T-helper 1 cell treated with Interleukin-12 subunit alpha and Interleukin-12 subunit beta and Interleukin-4 antibody, amounts not matched to agents 30 ng/mL and 1 ng/mL, for 36 hours (primary cell): ENCODE data around the gene EDA. TPM values are rescaled to one million over a fixed set of nuclear protein-coding genes. Genes with fewer than 3 reads are reported as not detected.

Source experiments
- intact Hi-C: fragments of 100-400 bp; cut with micrococcal nuclease; formaldehyde crosslinking; loops from one replicate; pipeline ENCODE4 v1.15.1; 2024
- total RNA-seq: library from RNA; stranded (reverse); gene quantifications from 2 replicates; pipeline ENCODE4 v1.2.3, GENCODE V29; 2022

EDA gene
- total RNA-seq, 1 donor from 2014 or later: 2.6 TPM

DNA sequence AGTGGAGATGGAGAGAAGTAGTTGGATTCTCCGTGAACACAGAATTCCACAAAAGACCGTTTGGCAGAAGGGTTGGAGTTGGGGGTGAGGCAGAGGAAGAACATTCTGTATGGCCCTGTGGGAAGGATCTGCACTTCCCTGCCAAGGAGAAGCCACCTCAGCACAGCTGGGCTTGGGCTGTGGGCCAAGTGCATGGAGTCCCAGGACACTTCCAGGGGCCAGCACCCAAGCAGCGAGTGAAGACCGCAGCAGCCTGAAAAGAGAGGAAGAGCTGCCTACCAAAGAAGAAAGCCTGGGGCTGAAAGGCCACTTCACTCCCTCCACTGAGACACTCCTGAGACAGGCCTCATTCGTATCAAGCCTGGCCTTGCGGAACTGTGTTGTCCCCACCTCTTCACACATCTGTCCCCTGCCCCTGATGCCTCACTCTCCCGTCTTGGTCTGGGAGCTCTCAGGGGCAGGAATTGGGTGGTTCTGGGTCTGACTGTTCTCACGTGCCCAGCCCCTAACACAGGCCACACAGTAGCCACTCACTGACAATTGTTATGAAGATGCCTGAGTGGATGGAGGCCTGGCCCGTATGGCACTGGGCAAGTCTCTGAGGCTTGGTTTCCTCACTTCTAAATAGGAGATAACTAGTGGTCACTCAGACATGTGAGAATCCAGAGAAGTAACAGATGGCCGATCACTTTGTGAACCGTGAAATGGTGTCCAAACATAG, 437.1 kb downstream of the EDA start:
- intact Hi-C loops: no loop called here

DNA sequence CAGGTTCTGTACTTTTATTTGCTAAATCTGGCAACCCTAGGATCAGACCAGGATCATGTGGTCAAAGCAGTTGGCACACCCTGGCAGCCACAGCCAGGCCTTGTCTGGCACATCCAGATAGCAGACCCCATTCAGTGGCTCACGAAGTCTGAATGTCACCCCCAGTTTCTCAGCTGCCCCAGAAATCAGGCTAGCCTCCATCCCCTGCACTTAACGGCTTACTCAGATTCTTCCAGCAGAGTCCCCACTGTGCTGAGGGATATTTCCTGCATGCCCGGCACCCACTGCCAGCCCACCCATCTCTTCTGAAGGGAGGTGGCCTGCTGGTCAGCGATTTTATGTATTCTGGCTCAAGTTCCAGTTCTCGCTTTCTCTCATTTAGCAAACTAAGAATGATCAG, 438.5 kb downstream of the EDA start:
- intact Hi-C loops: no loop called here

DNA sequence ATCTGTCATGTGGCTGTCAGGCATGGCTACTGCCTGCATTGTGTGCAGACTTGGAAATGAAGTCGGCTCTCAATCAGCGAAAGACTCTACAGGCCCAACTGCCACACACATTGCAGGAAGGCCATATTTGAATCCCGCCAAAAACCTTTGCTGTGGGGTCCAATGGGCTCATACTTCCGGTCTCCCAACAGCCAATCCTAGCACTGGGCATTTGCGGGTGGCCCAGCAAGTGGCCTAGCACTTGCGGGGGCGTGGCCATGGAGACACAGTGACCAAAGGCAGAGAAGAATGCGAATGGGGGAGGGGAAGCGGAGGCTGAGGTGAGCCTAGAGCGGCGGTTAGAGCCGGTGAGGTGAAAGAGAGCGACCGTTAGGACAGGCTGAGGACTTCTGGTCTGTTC, 446.2 kb downstream of the EDA start, which contains the start of gene OTUD6A:
Gene OTUD6A, plus strand, starts transcription at position 382 of the 400 bp plus-strand sequence. CDS start 68 bp downstream, outside the sequence.
- intact Hi-C loops: no loop called here

DNA sequence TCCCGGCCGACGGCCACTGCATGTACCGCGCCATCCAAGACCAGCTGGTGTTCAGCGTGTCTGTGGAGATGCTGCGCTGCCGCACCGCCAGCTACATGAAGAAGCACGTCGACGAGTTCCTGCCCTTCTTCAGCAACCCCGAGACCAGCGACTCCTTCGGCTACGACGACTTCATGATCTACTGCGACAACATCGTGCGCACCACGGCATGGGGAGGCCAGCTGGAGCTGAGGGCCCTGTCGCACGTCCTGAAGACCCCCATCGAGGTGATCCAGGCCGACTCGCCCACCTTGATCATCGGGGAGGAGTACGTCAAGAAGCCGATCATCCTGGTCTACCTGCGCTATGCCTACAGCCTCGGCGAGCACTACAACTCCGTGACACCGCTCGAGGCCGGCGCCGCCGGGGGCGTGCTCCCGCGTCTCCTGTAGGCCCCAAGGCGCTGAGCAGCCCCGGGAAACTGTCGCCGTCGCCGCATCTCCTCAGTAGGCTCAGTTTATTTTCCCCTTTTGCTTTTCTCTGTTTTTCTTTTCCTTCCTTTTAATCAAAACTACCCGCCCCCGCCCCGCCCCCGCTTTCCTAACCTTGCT, 447.1 kb downstream of the EDA start:
- intact Hi-C loops: no loop called here

DNA sequence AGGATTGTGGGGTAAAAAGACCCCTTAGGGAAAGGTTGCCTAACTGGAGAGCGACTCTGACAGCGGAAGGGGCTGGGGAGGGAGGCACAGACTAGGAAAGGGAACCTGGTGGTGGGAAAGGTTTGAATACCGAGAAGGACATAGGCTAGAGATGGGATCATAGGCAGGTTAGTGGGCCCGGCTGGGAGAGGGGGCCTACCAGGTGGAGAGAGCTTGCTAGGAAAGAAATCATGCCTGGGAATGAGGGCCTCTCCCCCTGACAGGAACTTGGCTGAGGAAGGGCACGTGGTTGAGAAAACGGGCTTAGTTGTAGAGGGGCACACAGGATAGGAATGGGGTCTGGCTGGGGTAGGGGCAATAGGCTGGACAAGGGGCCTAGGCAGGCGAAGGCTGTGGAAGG, 450.7 kb downstream of the EDA start:
- intact Hi-C loops: no loop called here

DNA sequence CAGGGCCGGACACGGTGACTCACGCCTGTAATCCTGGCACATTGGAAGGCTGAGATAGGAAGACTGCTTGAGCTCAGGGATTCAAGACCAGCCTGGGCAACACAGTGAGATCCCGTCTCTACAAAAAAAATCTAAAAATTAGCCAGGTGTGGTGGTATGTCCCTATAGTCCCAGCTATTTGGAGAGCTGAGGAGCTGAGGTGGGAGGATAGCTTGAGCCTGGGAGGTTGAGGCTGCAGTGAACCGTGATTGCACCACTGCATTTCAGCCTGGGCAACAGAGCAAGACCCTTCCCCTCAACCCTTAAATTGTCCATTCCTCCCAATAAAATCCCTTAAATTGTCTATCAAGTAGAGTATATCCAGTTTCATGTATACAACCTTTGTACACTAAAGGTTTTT, 463.4 kb downstream of the EDA start:
- intact Hi-C loops: no loop called here

DNA sequence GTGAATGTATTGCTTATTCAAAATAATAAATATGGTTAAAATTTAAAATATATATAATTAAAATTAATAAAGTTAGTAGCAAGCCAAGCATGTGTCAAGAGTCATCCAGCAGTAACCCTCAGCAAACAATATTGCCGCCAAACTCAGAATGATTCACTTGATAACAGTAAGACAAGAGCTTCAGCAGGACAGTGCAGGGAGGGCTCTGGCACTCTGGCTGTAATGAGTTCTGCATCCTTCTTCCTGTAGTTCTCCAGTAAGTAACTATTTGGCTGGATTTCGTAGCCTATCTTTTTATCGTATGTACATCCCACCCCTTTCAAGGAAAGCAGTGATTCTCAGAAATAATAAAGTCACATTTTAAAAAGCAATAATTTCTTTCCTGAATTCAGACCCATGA, 464.0 kb downstream of the EDA start:
- intact Hi-C loops: no loop called here

DNA sequence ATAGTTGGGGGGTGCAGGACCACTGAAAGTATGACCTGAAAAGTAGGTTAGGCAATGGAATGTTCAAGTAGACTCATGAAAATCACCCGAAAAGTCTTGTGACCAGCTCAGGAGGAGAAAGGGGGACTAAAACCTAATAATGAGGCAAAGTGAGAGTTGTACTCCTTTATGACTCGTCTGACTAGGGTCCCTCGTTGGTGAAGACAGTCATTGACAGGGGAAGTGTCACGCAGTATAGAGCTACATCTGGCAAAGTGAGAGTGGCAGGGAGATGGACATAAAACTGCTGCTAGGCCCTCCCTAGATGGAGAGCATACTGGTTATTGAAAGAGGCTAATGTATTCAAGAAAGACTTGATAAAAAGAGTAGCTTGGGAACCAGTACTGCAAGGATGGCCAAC, 466.8 kb downstream of the EDA start:
- intact Hi-C loops: no loop called here

DNA sequence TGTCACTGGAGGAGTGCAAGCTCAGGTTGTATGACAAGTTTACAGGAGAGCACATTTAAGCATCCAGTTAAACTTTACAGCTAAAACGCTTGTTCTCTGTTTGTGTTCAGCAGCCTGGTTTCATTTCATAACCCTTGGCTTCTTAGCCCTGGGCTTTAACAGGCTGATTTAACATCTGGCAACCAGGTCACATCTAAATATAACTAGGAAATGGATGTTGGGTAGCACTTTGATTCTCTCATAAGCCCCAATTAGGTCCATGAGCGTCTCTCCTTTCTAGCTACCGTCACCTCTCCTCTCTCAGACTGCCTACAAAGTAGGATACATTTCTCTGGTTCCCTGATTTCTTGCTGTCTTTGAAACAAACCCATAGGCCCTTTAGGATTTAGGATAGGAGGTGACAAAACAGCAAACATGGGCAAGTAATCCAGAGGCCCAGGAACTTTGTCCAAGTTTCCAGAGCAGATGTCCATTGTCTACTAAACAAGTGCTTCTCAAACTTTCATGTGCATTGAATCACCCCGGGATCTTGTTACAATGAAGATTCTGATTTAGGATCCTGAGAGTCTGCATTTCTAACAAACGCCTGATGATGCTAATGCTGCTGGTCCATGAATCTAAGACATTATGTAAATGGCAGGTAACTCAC, 468.8 kb downstream of the EDA start:
- intact Hi-C loops: no loop called here

DNA sequence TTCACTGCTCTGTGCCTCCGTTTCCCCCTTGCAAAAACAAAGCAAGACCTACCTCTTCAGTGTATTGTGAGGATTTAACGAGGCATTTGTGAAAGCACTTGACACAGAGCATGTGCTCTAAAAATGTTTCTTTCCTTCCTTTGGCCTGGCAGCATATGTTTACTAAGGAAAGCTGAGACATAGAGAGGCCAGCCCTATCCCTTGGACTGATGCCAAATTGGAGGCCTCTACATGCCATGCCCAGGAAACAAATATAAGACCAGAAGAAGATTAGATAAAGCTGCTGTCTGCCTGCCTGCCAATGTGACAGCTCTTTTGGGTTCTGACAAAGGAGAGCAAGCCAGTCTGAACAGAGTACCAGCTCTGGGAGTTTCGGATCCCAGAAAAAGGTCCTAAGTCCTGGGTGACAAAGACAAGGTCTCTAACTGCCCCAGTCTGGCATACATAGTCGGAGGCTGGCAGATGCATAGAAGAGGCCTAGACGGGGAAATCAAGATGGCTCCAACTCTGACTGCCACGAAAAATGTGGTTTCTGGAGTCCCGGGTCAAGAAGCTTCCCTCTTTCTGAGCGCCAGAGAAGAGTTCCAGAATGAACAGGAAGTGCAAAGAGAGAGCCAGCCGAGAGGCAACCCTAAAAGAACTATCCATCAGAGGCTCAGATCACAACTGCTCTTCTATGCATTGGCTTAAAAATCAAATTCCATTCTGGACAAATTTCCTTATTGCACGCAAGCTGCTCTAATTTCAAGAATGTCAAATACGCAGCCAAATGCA, 472.1 kb downstream of the EDA start:
- intact Hi-C loops: no loop called here

DNA sequence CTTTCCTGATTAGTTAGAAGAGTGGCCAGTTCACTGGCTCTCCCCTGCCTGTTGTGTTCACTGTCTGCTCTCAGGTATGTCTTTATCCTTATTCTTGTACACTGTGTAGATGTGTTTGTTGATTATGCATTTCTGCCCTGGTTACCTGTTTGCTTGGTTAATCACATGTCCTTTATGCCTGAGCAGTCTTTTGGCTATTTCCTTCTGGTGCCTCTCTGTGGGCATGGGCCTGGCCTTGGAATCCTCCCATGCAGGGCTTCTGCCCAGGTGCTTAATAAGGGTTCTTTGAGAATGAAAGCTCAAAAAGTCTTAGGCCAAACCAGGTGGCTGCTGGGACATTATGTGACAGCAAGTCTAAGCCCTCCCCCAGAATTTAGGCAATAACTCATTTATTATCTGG, 472.8 kb downstream of the EDA start:
- intact Hi-C loops: no loop called here

Other genes with a start within 250 kb of the EDA start
- 0.20 and 0.32 TPM in 2 replicates for gene NALF2, start 111.8 kb upstream of the EDA start, total RNA-seq